ENCODE data around the gene TMC4.
A peak's percentile ranks its signal among the peaks of the same experiment; 100 is the strongest.
"Not testable (repeated sequence)": the region's sequence is repeated elsewhere in the genome, so short reads cannot be mapped to it uniquely, and the experiment has no call there.

TMC4 gene

DNA sequence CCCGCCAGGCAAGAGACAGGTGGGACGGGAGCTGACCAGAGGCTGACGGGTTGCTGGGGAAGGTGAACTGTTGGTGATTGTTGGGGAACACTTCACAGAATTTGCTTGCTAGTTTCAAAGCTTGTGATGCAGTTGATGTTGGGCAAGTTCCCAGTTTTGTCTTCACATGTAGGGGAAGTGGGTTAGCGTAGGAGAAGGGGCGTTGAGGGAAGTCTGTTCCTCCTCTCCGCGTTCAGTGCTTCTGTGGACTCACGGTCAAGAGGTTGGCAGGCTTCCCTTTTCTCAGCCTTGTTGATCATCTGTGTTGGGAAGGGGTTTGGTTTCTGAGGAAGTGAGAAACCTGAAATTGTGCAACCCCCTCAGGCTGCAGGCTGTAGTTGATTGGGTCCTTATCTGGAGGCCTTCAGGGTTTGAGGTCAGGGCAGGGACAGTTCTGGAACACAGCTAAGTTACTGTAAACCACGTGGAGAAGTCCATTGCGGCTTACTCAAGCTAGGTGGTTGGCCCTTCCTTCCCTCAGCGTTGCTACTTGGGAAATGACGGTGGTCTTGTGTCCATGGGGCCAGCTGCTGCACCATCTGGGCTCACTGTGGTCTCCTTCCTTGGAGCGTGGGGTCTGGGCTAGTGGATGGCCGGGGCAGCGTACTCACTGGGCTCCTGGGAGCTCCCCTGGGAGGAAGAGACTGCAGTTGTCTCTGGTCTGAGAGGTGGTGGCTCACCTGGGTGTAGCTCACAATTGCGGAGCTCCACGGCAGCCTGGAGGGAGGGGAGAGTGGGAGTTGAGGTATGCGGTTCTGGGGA, 35.2 kb upstream of the TMC4 start:
- H3K36me3 Mint-ChIP-seq: peaks cover 15% of the 10 kb centered on the region
- peaks cover 74% of the 10 kb centered on the region for H3K4me1 Mint-ChIP-seq (ENCODE audit: low read depth)

GRCh38 chr19:54207676-54207982, 34.7 kb upstream of the TMC4 start:
- Mint-ChIP-seq H3K9me3 (ENCODE audit: low read depth) (no peaks in the 10 kb centered on the region), H3K4me3 (peak overlapping the region; percentile 96)

More for the DNA sequence above, 35.2 kb upstream of the TMC4 start:
- H3K9me3 Mint-ChIP-seq (ENCODE audit: low read depth): no peaks in the 10 kb centered on the region
- peak overlapping the region; percentile 96 for H3K4me3 Mint-ChIP-seq
- H3K27ac Mint-ChIP-seq: peak overlapping the region; percentile 89
- H3K27me3 Mint-ChIP-seq: no peaks in the 10 kb centered on the region

DNA sequence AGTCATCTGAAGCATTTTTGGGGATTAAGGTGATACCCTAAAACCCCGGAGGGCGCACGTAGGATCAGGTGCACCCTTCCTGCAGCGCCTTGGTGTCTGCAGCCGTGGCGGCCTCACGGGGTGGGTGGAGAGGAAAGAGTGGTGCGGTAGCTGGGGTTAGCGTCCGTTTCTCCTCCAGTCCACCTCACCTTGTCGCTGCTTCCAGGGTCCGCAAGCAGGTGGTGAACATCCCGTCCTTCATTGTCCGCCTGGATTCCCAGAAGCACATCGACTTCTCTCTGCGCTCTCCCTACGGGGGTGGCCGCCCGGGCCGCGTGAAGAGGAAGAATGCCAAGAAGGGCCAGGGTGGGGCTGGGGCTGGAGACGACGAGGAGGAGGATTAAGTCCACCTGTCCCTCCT, 34.2 kb upstream of the TMC4 start:
- H3K27me3 Mint-ChIP-seq; H3K9me3 Mint-ChIP-seq (ENCODE audit: low read depth): not testable (repeated sequence)
- peaks cover 25% of the 10 kb centered on the region for H3K36me3 Mint-ChIP-seq
- peak overlapping the region; percentile 96 for H3K4me3 Mint-ChIP-seq
- H3K4me1 Mint-ChIP-seq (ENCODE audit: low read depth): peaks cover 84% of the 10 kb centered on the region
- H3K27ac Mint-ChIP-seq: peak overlapping the region; percentile 89

More at GRCh38 chr19:54207676-54207982, 34.7 kb upstream of the TMC4 start:
- H3K27ac Mint-ChIP-seq: peak overlapping the region; percentile 89
- no peaks in the 10 kb centered on the region for H3K27me3 Mint-ChIP-seq
- H3K4me1 Mint-ChIP-seq (ENCODE audit: low read depth): peaks cover 80% of the 10 kb centered on the region
- H3K36me3 Mint-ChIP-seq: peaks cover 21% of the 10 kb centered on the region

DNA sequence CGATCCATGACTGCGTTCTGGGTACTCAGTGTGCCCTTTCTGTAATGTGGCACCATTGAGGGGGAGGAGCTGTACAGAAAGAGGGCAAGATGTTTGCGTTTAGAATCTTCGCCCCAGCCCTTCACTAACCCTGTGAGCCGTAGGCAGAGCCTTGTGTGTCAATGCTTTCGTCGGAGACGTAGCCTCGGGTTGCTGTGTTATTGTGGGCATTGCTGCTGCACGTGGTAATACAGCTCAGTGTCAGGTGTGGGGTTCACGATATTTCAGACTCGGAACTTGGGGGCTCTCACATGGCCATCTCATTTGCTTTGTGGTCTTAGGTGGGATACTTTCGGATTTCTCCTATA, 33.8 kb upstream of the TMC4 start:
- Mint-ChIP-seq H3K36me3 (peaks cover 26% of the 10 kb centered on the region), H3K4me3 (peak overlapping the region; percentile 96), H3K27ac (peak overlapping the region; percentile 89)

DNA sequence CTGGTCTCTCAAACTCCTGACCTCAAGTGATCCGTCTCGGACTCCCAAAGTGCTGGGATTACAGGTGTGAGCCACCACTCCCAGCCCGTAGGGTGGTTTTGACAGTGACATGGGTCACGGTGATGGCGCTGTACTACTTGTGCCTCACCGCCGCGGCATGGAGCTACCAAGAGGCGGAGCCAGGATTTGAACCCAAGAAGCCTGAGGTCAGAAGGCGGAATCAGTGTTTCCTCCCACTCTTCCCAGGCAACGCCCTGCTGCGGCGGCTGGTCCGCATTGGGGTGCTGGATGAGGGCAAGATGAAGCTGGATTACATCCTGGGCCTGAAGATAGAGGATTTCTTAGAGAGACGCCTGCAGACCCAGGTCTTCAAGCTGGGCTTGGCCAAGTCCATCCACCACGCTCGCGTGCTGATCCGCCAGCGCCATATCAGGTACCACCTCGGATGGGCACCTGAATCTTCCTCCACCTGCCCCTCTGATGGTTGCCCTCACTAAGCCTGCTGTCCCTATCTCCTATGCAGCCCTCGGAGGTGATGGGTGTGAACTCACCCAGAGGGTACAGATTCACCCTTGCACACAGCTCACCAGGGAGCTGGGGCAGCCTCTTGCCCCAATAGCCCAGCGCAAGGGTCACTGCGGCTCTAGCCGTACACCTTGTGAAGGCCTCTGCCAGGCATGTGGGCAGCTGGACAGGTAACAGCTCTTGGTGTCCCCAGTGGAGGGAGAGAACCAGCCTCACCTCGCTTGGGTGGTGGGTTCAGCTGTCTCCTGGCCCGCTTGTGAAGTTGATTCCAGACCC, 33.3 kb upstream of the TMC4 start:
- H3K9me3 Mint-ChIP-seq (ENCODE audit: low read depth): no peaks in the 10 kb centered on the region
- H3K27ac Mint-ChIP-seq: peak overlapping the region; percentile 89
- no peaks in the 10 kb centered on the region for H3K27me3 Mint-ChIP-seq
- H3K4me3 Mint-ChIP-seq: peak overlapping the region; percentile 96
- peaks cover 31% of the 10 kb centered on the region for H3K36me3 Mint-ChIP-seq
- H3K4me1 Mint-ChIP-seq (ENCODE audit: low read depth): peaks cover 86% of the 10 kb centered on the region

More for the DNA sequence above, 33.8 kb upstream of the TMC4 start:
- Mint-ChIP-seq H3K27me3 (no peaks in the 10 kb centered on the region), H3K4me1 (ENCODE audit: low read depth) (peaks cover 86% of the 10 kb centered on the region), H3K9me3 (ENCODE audit: low read depth) (no peaks in the 10 kb centered on the region)

- Mint-ChIP-seq H3K9me3 (ENCODE audit: low read depth) (no peaks in the 10 kb centered on the region), H3K4me3 (peak overlapping the region; percentile 96), H3K36me3 (peaks cover 29% of the 10 kb centered on the region), H3K27ac (peak overlapping the region; percentile 74), H3K4me1 (ENCODE audit: low read depth) (peaks cover 73% of the 10 kb centered on the region), H3K27me3 (no peaks in the 10 kb centered on the region)
Observed at GRCh38 chr19:54204767-54205468, 32.0 kb upstream of the TMC4 start.

- H3K27me3 Mint-ChIP-seq: no peaks in the 10 kb centered on the region
- peaks cover 28% of the 10 kb centered on the region for H3K36me3 Mint-ChIP-seq
- no peaks in the 10 kb centered on the region for H3K9me3 Mint-ChIP-seq (ENCODE audit: low read depth)
- peaks cover 64% of the 10 kb centered on the region for H3K4me1 Mint-ChIP-seq (ENCODE audit: low read depth)
- peak overlapping the region; percentile 99 for H3K27ac Mint-ChIP-seq
- H3K4me3 Mint-ChIP-seq: peak overlapping the region; percentile 96
Observed at GRCh38 chr19:54203151-54203611, 30.2 kb upstream of the TMC4 start.

- peaks cover 52% of the 10 kb centered on the region for H3K4me1 Mint-ChIP-seq (ENCODE audit: low read depth)
- H3K9me3 Mint-ChIP-seq (ENCODE audit: low read depth): no peaks in the 10 kb centered on the region
- no peaks in the 10 kb centered on the region for H3K27me3 Mint-ChIP-seq
- H3K27ac Mint-ChIP-seq: peak overlapping the region; percentile 99
- peaks cover 25% of the 10 kb centered on the region for H3K36me3 Mint-ChIP-seq
- peak overlapping the region; percentile 96 for H3K4me3 Mint-ChIP-seq
Observed at GRCh38 chr19:54201980-54202379, 29.0 kb upstream of the TMC4 start.

- Mint-ChIP-seq H3K27ac (peak overlapping the region; percentile 99), H3K4me3 (peak overlapping the region; percentile 96), H3K4me1 (ENCODE audit: low read depth) (peaks cover 45% of the 10 kb centered on the region), H3K9me3 (ENCODE audit: low read depth) (no peaks in the 10 kb centered on the region), H3K27me3 (no peaks in the 10 kb centered on the region), H3K36me3 (peaks cover 25% of the 10 kb centered on the region)
Observed at GRCh38 chr19:54201172-54201701, 28.3 kb upstream of the TMC4 start.

- Mint-ChIP-seq H3K27ac (peak overlapping the region; percentile 72), H3K36me3 (peaks cover 21% of the 10 kb centered on the region), H3K4me1 (ENCODE audit: low read depth) (peaks cover 30% of the 10 kb centered on the region)
Observed at GRCh38 chr19:54199401-54199800, 26.4 kb upstream of the TMC4 start.

DNA sequence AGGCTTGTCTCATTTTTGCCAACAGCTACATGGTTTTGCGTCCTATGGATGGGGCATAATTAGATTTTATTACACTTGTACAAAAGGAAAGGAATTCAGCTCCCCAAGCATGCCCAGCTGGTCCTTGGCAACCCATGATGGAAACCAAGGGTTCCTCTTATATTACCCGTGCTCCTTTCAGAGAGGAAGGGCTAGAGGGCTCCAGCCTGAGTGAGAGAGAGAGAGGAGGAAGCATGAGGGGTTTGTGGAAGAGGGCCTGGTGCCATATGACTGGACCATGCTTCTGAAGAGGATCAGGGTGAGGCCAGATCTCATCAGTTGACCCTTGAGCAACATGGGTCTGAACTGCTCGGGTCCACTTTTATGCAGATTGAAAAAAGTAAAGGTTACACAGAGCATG, 24.2 kb upstream of the TMC4 start:
- H3K4me1 Mint-ChIP-seq (ENCODE audit: low read depth): peaks cover 23% of the 10 kb centered on the region
- H3K27ac Mint-ChIP-seq: no peak overlapping the region
- H3K9me3 Mint-ChIP-seq (ENCODE audit: low read depth): no peaks in the 10 kb centered on the region
- peaks cover 11% of the 10 kb centered on the region for H3K36me3 Mint-ChIP-seq
- no peak overlapping the region for H3K4me3 Mint-ChIP-seq
- H3K27me3 Mint-ChIP-seq: no peaks in the 10 kb centered on the region

More at GRCh38 chr19:54199401-54199800, 26.4 kb upstream of the TMC4 start:
- Mint-ChIP-seq H3K4me3 (peak overlapping the region; percentile 77), H3K9me3 (ENCODE audit: low read depth) (no peaks in the 10 kb centered on the region), H3K27me3 (no peaks in the 10 kb centered on the region)

DNA sequence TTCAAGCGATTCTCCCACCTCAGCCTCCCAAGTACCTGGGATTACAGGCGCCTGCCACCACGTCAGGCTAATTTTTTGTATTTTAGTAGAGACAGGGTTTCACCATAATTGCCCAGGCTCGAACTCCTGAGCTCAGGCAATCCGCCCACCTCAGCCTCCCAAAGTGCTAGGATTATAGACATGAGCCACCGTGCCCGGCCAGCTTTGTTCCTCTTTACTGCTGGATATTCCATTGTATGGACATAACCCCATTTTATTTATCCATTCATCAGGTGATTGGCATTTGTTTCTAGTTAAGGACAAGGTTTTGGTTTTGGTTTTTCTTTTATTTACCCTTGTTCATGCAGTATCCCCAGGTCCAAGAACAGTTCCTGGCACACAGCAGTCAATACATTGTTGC, 23.6 kb upstream of the TMC4 start:
- Mint-ChIP-seq H3K9me3 (ENCODE audit: low read depth) (no peaks in the 10 kb centered on the region), H3K36me3 (peaks cover 8% of the 10 kb centered on the region), H3K4me3 (no peak overlapping the region), H3K27ac (no peak overlapping the region), H3K27me3 (no peaks in the 10 kb centered on the region), H3K4me1 (ENCODE audit: low read depth) (peaks cover 27% of the 10 kb centered on the region)

GRCh38 chr19:54194463-54194862, 21.5 kb upstream of the TMC4 start:
- not testable (repeated sequence) for H3K9me3 Mint-ChIP-seq (ENCODE audit: low read depth); H3K27ac Mint-ChIP-seq
- peaks cover 28% of the 10 kb centered on the region for H3K4me1 Mint-ChIP-seq (ENCODE audit: low read depth)

DNA sequence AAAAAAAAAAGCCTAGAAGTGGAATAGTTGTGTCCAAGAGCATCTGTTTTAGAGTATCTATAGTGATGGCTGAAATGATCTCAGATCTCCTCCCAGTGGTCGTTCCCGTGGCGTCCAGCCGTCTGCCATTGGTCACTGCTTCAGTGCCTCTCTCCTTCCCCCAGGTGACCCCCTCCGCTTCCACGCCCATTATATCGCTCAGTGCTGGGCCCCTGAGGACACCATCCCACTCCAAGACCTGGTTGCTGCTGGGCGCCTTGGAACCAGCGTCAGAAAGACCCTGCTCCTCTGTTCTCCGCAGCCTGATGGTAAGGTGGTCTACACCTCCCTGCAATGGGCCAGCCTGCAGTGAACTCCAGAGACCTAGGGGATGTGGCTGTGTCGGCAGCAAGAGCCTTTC, 20.1 kb upstream of the TMC4 start:
- H3K27ac Mint-ChIP-seq: peak overlapping the region; percentile 72
- peak overlapping the region; percentile 52 for H3K4me3 Mint-ChIP-seq

More at GRCh38 chr19:54194463-54194862, 21.5 kb upstream of the TMC4 start:
- H3K36me3 Mint-ChIP-seq, H3K4me3 Mint-ChIP-seq, H3K27me3 Mint-ChIP-seq: not testable (repeated sequence)

More for the DNA sequence above, 20.1 kb upstream of the TMC4 start:
- no peaks in the 10 kb centered on the region for H3K36me3 Mint-ChIP-seq
- H3K4me1 Mint-ChIP-seq (ENCODE audit: low read depth): peaks cover 26% of the 10 kb centered on the region
- H3K9me3 Mint-ChIP-seq (ENCODE audit: low read depth): no peaks in the 10 kb centered on the region
- H3K27me3 Mint-ChIP-seq: no peaks in the 10 kb centered on the region

Measured in activated naive CD8-positive, alpha-beta T cell (primary cell).